Stomach (tissue), 9 donors: ENCODE data around the gene ATP9A. TPM values are rescaled to one million over a fixed set of nuclear protein-coding genes. Genes with fewer than 3 reads are reported as not detected.

Source experiments
- DNase-seq, 2 donors: peaks; one replicate each; pipeline versions ENCODE4 v3.0.0 to v3.0.0-alpha.2; 2013 to 2019
- H3K27ac ChIP-seq, 5 donors: fragments of 200-600 bp in 4 of 5; sonication (generic) in 4 of 5; one replicate each; pipeline ENCODE4 v1.5.1; 2013 to 2019; ENCODE audit warnings: mild to moderate bottlenecking in 1 of 5, moderate library complexity in 1 of 5
- H3K27me3 ChIP-seq, 3 donors: fragments of 200-600 bp; sonication (generic); one replicate each; pipeline ENCODE4 v1.5.1; 2017 to 2019; ENCODE audit warnings: mixed run types in 1 of 3
- H3K36me3 ChIP-seq, 4 donors: fragments of 200-600 bp; sonication (generic); 1 replicate in 3 of 4; 2 replicates in 1 of 4; pipeline ENCODE4 v1.5.1; 2016 to 2019
- H3K4me1 ChIP-seq, 4 donors: fragments of 200-600 bp; sonication (generic); one replicate each; pipeline ENCODE4 v1.5.1; 2016 to 2019
- H3K4me3 ChIP-seq, 4 donors: fragments of 200-600 bp; sonication (generic) in 3 of 4; one replicate each; pipeline ENCODE4 v1.5.1; 2016 to 2019; ENCODE audit warnings: mild to moderate bottlenecking in 1 of 4
- H3K9me3 ChIP-seq, 4 donors: fragments of 200-600 bp; sonication (generic); one replicate each; pipeline ENCODE4 v1.5.1; 2016 to 2019
- CTCF ChIP-seq, 7 experiments: fragments of 450-650 bp in 4 of 7; fragments of 200-600 bp in 3 of 7; sonication (generic) in 3 of 7; IDR thresholded peaks; one replicate each; pipeline ENCODE4 v1.5.1; 2016 to 2019; ENCODE audit warnings: antibody characterized with exemption in 7 of 7, control low read depth in 2 of 7, mild to moderate bottlenecking in 1 of 7
- EP300 ChIP-seq: sonication (generic); formaldehyde crosslinking; IDR thresholded peaks from one replicate; pipeline ENCODE4 v1.6.1; 2017; ENCODE audit warnings: antibody characterized with exemption
- POLR2A ChIP-seq, 4 donors: fragments of 450-650 bp; IDR thresholded peaks; one replicate each; pipeline ENCODE4 v1.6.1; 2016; ENCODE audit warnings: antibody characterized with exemption in 4 of 4, control low read depth in 2 of 4, mild to moderate bottlenecking in 1 of 4, moderate library complexity in 1 of 4
- POLR2AphosphoS5 ChIP-seq, 3 donors: sonication (generic); formaldehyde crosslinking; IDR thresholded peaks; one replicate each; pipeline ENCODE4 v1.6.1; 2016; ENCODE audit warnings: antibody characterized with exemption in 3 of 3
- WGBS, 5 donors: extraction: QIAGEN DNeasy Blood & Tissue Kit in 3 of 5; methylation state at CpG; one replicate each; pipeline versions ENCODE4 v1.1.5 to v1.1.7; 2013 to 2018; 5-methylcytosine and 5-hydroxymethylcytosine counted together
- intact Hi-C: fragments of 100-400 bp; cut with DNase I; formaldehyde crosslinking; loops from one replicate; pipeline ENCODE4 v1.15.1; 2023; ENCODE audit warnings: low total_unique reads
- polyA plus RNA-seq, 3 donors: library from polyadenylated mRNA; stranded (reverse); fragments of 200-250 nt; gene quantifications; one replicate each; pipeline ENCODE4 v1.2.3, GENCODE V29; 2013
- total RNA-seq, 5 donors: library from RNA; depleted of rRNA; stranded (reverse); fragments of >200 nt; gene quantifications; one replicate each; pipeline versions ENCODE4 v1.1.0 to v1.2.3, GENCODE V29; 2014 to 2016
- donor health status: healthy with polysubstance abuse.
- donor health status: Bipolar disorder and iron deficiency.
- donor health status: healthy.

ATP9A gene
- total and polyA plus RNA-seq, 8 donors: 3.2 to 58.9 (median 12.7) TPM

GRCh38 chr20:51610761-51611624 is 157.2 kb downstream of the ATP9A start:
- H3K36me3 ChIP-seq: peaks cover 10 to 92% (median 85%) of the 10 kb centered on the region in 4 donors
- H3K4me1 ChIP-seq: no peaks in the 10 kb centered on the region
- no peak for TF ChIP-seq CTCF (IDR thresholded peaks at IDR 0.05)
- TF ChIP-seq POLR2AphosphoS5 (IDR thresholded peaks at IDR 0.05): no peak
- TF ChIP-seq POLR2A (IDR thresholded peaks at IDR 0.05): no peak
- no peak for TF ChIP-seq EP300
- H3K27me3 ChIP-seq: no peaks in the 10 kb centered on the region
- H3K4me3 ChIP-seq: no peak overlapping the region
- 71 to 87% (median 81%) methylated on average over 16 of the region's 16 CpGs for WGBS, 5 donors
- H3K9me3 ChIP-seq: no peaks in the 10 kb centered on the region
- intact Hi-C loops: no loop called here
- DNase-seq: no peak
- H3K27ac ChIP-seq: no peak overlapping the region

GRCh38 chr20:51610111-51610510 is 158.1 kb downstream of the ATP9A start:
- no peaks in the 10 kb centered on the region for H3K9me3 ChIP-seq
- TF ChIP-seq POLR2A (IDR thresholded peaks at IDR 0.05) (no peak), CTCF (IDR thresholded peaks at IDR 0.05) (no peak), POLR2AphosphoS5 (IDR thresholded peaks at IDR 0.05) (no peak), EP300 (no peak)
- peaks cover 10 to 93% (median 87%) of the 10 kb centered on the region in 4 donors for H3K36me3 ChIP-seq
- H3K27me3 ChIP-seq: no peaks in the 10 kb centered on the region
- no peaks in the 10 kb centered on the region for H3K4me1 ChIP-seq
- no peak overlapping the region for H3K27ac ChIP-seq
- 73 to 83% (median 81%) methylated on average over 8 of the region's 8 CpGs for WGBS, 5 donors
- intact Hi-C loops: no loop called here
- H3K4me3 ChIP-seq: no peak overlapping the region
- DNase-seq: no peak

GRCh38 chr20:51609251-51609650 is 158.9 kb downstream of the ATP9A start:
- DNase-seq: no peak
- 89 to 95% (median 92%) methylated on average over 9 of the region's 9 CpGs for WGBS, 5 donors
- H3K27me3 ChIP-seq: no peaks in the 10 kb centered on the region

GRCh38 chr20:51608061-51608460 is 160.1 kb downstream of the ATP9A start:
- DNase-seq: no peak
- H3K27ac ChIP-seq: no peak overlapping the region
- TF ChIP-seq POLR2A (IDR thresholded peaks at IDR 0.05) (no peak), EP300 (no peak), POLR2AphosphoS5 (IDR thresholded peaks at IDR 0.05) (no peak), CTCF (IDR thresholded peaks at IDR 0.05) (no peak)
- H3K27me3 ChIP-seq: no peaks in the 10 kb centered on the region
- H3K4me3 ChIP-seq: no peak overlapping the region
- WGBS, 5 donors: 77 to 83% (median 79%) methylated on average over 5 of the region's 5 CpGs
- peaks cover 21 to 98% (median 95%) of the 10 kb centered on the region in 4 donors for H3K36me3 ChIP-seq
- intact Hi-C loops: no loop called here
- H3K4me1 ChIP-seq: no peaks in the 10 kb centered on the region
- no peaks in the 10 kb centered on the region for H3K9me3 ChIP-seq

More at GRCh38 chr20:51609251-51609650, 158.9 kb downstream of the ATP9A start:
- Histone ChIP-seq H3K4me1 (no peaks in the 10 kb centered on the region), H3K4me3 (no peak overlapping the region), H3K9me3 (no peaks in the 10 kb centered on the region), H3K27ac (no peak overlapping the region), H3K36me3 (peaks cover 18 to 97% (median 92%) of the 10 kb centered on the region in 4 donors)
- TF ChIP-seq CTCF (IDR thresholded peaks at IDR 0.05) (no peak), POLR2AphosphoS5 (IDR thresholded peaks at IDR 0.05) (no peak), POLR2A (IDR thresholded peaks at IDR 0.05) (no peak), EP300 (no peak)
- intact Hi-C loops: no loop called here
